ENCODE data around the gene PCBP3.
"Not testable (repeated sequence)": the region's sequence is repeated elsewhere in the genome, so short reads cannot be mapped to it uniquely, and the experiment has no call there.

Gene PCBP3

GRCh38 chr21:45938811-45939520, 295.4 kb downstream of the PCBP3 start:
- ATAC-seq = no peak

- no peak for ATAC-seq
Measured at GRCh38 chr21:45939521-45940045, 296.1 kb downstream of the PCBP3 start.

GRCh38 chr21:45940091-45940490, 296.6 kb downstream of the PCBP3 start:
- no peak for ATAC-seq

GRCh38 chr21:45940621-45941337, 297.3 kb downstream of the PCBP3 start:
- no peak for ATAC-seq

GRCh38 chr21:45941338-45941710, 297.8 kb downstream of the PCBP3 start:
- ATAC-seq = no peak

- ATAC-seq = no peak
Measured at GRCh38 chr21:45941717-45942546, 298.4 kb downstream of the PCBP3 start.

- ATAC-seq = no peak
Measured at GRCh38 chr21:45942755-45943629, 299.5 kb downstream of the PCBP3 start.

- ATAC-seq = no peak
Measured at GRCh38 chr21:45943630-45944540, 300.4 kb downstream of the PCBP3 start.

- no peak for ATAC-seq
Measured at GRCh38 chr21:45944601-45945000, 301.1 kb downstream of the PCBP3 start.

- ATAC-seq = no peak
Measured at GRCh38 chr21:45945066-45945867, 301.7 kb downstream of the PCBP3 start.

GRCh38 chr21:45945868-45946210, 302.3 kb downstream of the PCBP3 start:
- ATAC-seq = no peak

- no peak for ATAC-seq
Measured at GRCh38 chr21:45947296-45947695, 303.8 kb downstream of the PCBP3 start.

GRCh38 chr21:45947716-45948255, 304.3 kb downstream of the PCBP3 start:
- no peak for ATAC-seq

GRCh38 chr21:45948576-45949141, 305.1 kb downstream of the PCBP3 start:
- no peak for ATAC-seq

GRCh38 chr21:45949928-45950739, 306.6 kb downstream of the PCBP3 start:
- ATAC-seq = no peak

GRCh38 chr21:45950740-45951515, 307.4 kb downstream of the PCBP3 start:
- ATAC-seq = no peak

GRCh38 chr21:45951676-45952075, 308.2 kb downstream of the PCBP3 start:
- ATAC-seq = no peak

GRCh38 chr21:45952527-45952926, 309.0 kb downstream of the PCBP3 start:
- not testable (repeated sequence) for ATAC-seq
